IMR-90 (cell line): ENCODE results near the gene AAR2. TPM values are rescaled to one million over a fixed set of nuclear protein-coding genes. Genes with fewer than 3 reads are reported as not detected.

Experiments
- ATAC-seq: fragments of 200-7000 bp; cut with Tn5 transposase; 2 replicates; pipeline ENCODE4 v1.9.1; 2020; ENCODE audit warnings: low read depth, mild to moderate bottlenecking, moderate library complexity
- BruUV-seq: library from RNA; stranded (reverse); fragments of 400-500 nt; replicated peaks from 2 replicates; lab custom pipeline; 2021; lab: Mats Ljungman, UMichigan
- CTCF ChIA-PET: fragments of 300-600 bp; formaldehyde crosslinking; extraction: SDS; loops from one replicate; lab custom pipeline; 2021; ENCODE audit warnings: antibody characterized with exemption; lab: Yijun Ruan, JAX
- POLR2A ChIA-PET: fragments of 300-600 bp; sonication (Branson Sonifier 250); formaldehyde crosslinking; loops from one replicate; lab custom pipeline; 2022; ENCODE audit warnings: antibody characterized with exemption; ENCODE audit not compliant: unreplicated experiment; lab: Charles Lee
- DNase-seq: peaks from one replicate; pipeline ENCODE4 v3.0.0; 2013
- H2AFZ ChIP-seq: replicated peaks from 2 replicates; pipeline ENCODE3; 2013; ENCODE audit warnings: low read length, mild to moderate bottlenecking; ENCODE audit not compliant: poor library complexity
- H2AK5ac ChIP-seq: 2 replicates; pipeline ENCODE4 v1.6.1; 2013; ENCODE audit warnings: low read depth, low read length, inconsistent platforms
- H2AK9ac ChIP-seq: replicated peaks from 2 replicates; pipeline ENCODE3; 2013; ENCODE audit warnings: mild to moderate bottlenecking, low read depth, low read length, moderate library complexity; ENCODE audit not compliant: poor library complexity
- H2BK120ac ChIP-seq: 2 replicates; pipeline ENCODE4 v1.6.1; 2013; ENCODE audit warnings: low read depth, low read length, inconsistent platforms
- H2BK15ac ChIP-seq: 3 replicates; pipeline ENCODE4 v1.6.1; 2013; ENCODE audit warnings: low read depth, low read length, inconsistent platforms
- H2BK20ac ChIP-seq: 2 replicates; pipeline ENCODE4 v1.6.1; 2013; ENCODE audit warnings: low read depth, mild to moderate bottlenecking, inconsistent platforms, low read length, moderate library complexity
- H2BK5ac ChIP-seq: 2 replicates; pipeline ENCODE4 v1.6.1; 2013; ENCODE audit warnings: mild to moderate bottlenecking, low read depth, low read length, inconsistent platforms; ENCODE audit not compliant: poor library complexity, severe bottlenecking
- H3K14ac ChIP-seq: replicated peaks from 2 replicates; pipeline ENCODE4 v1.6.1; 2013; ENCODE audit warnings: low read depth, low read length, inconsistent platforms
- H3K18ac ChIP-seq: 2 replicates; pipeline ENCODE4 v1.6.1; 2013; ENCODE audit warnings: low read depth, low read length, control low read depth
- H3K23ac ChIP-seq: 2 replicates; pipeline ENCODE4 v1.6.1; 2013; ENCODE audit warnings: low read depth, low read length, inconsistent platforms
- H3K27ac ChIP-seq: 2 replicates; pipeline ENCODE4 v1.5.1; 2013; ENCODE audit warnings: mild to moderate bottlenecking, control low read depth, low read length; ENCODE audit not compliant: insufficient read depth
- H3K27me3 ChIP-seq: 2 replicates; pipeline ENCODE4 v1.6.1; 2013; ENCODE audit warnings: low read length; ENCODE audit not compliant: control insufficient read depth, insufficient read depth
- H3K36me3 ChIP-seq: 2 replicates; pipeline ENCODE4 v1.6.1; 2013; ENCODE audit warnings: low read length, mixed read lengths; ENCODE audit not compliant: control insufficient read depth, insufficient read depth
- H3K4ac ChIP-seq: 2 replicates; pipeline ENCODE4 v1.6.1; 2013; ENCODE audit warnings: low read depth, low read length, inconsistent platforms
- H3K4me1 ChIP-seq: 2 replicates; pipeline ENCODE4 v1.6.1; 2013; ENCODE audit warnings: low read length, mixed read lengths; ENCODE audit not compliant: control insufficient read depth, insufficient read depth
- H3K4me2 ChIP-seq: 2 replicates; pipeline ENCODE4 v1.6.1; 2013; ENCODE audit warnings: low read depth, mild to moderate bottlenecking, control low read depth, low read length, moderate library complexity
- H3K4me3 ChIP-seq: 2 replicates; pipeline ENCODE4 v1.5.1; 2013; ENCODE audit warnings: low read depth, mild to moderate bottlenecking, control low read depth, low read length, moderate library complexity; ENCODE audit not compliant: insufficient read depth
- H3K56ac ChIP-seq: 2 replicates; pipeline ENCODE4 v1.6.1; 2013; ENCODE audit warnings: low read length, inconsistent platforms; ENCODE audit not compliant: insufficient read depth; ENCODE audit errors: extremely low read depth
- H3K79me1 ChIP-seq, 2 experiments: 2 replicates each; pipeline ENCODE4 v1.6.1; 2013; ENCODE audit warnings: low read length in 2 of 2, inconsistent platforms in 1 of 2, low read depth in 1 of 2
- H3K9ac ChIP-seq: 2 replicates; pipeline ENCODE4 v1.6.1; 2013; ENCODE audit warnings: low read depth, low read length, control low read depth
- H3K9me1 ChIP-seq: 2 replicates; pipeline ENCODE4 v1.6.1; 2013; ENCODE audit warnings: low read length, inconsistent platforms; ENCODE audit not compliant: insufficient read depth
- H3K9me3 ChIP-seq: 2 replicates; pipeline ENCODE4 v1.6.1; 2013; ENCODE audit warnings: low read length; ENCODE audit not compliant: control insufficient read depth, insufficient read depth
- H4K20me1 ChIP-seq: 2 replicates; pipeline ENCODE4 v1.6.1; 2013; ENCODE audit warnings: low read length, inconsistent platforms; ENCODE audit not compliant: insufficient read depth
- H4K5ac ChIP-seq: 2 replicates; pipeline ENCODE4 v1.6.1; 2013; ENCODE audit warnings: mild to moderate bottlenecking, low read depth, low read length, control low read depth
- H4K8ac ChIP-seq, 2 experiments: 2 replicates each; pipeline ENCODE4 v1.6.1; 2013; ENCODE audit warnings: low read depth in 2 of 2, low read length in 2 of 2, control low read depth in 1 of 2, inconsistent platforms in 1 of 2
- H4K91ac ChIP-seq: 2 replicates; pipeline ENCODE4 v1.6.1; 2013; ENCODE audit warnings: low read depth, low read length, inconsistent platforms; ENCODE audit not compliant: insufficient read depth
- CHD1 ChIP-seq: IDR thresholded peaks from 2 replicates; pipeline ENCODE4 v1.6.1; 2012; ENCODE audit warnings: low read depth, low read length, improper control_type of control experiment
- MAFK ChIP-seq: IDR thresholded peaks from 2 replicates; pipeline ENCODE4 v1.6.1; 2012; ENCODE audit warnings: low read depth, low read length, improper control_type of control experiment
- NFE2L2 ChIP-seq: fragments of 150-350 bp; IDR thresholded peaks from 2 replicates; pipeline ENCODE4 v1.6.1; 2016; ENCODE audit warnings: low read depth, mild to moderate bottlenecking, low read length
- RCOR1 ChIP-seq: IDR thresholded peaks from 2 replicates; pipeline ENCODE4 v1.6.1; 2012; ENCODE audit warnings: mild to moderate bottlenecking, low read length, improper control_type of control experiment; ENCODE audit not compliant: insufficient replicate concordance
- WGBS, 2 experiments: methylation state at CpG; one replicate each; pipeline versions ENCODE4 v1.1.5 to v1.1.7; 2013; ENCODE audit warnings: missing lambda C conversion rate in 2 of 2; ENCODE audit not compliant: insufficient read length in 1 of 2; ENCODE audit errors: extremely low coverage in 2 of 2; 5-methylcytosine and 5-hydroxymethylcytosine counted together
- dilution Hi-C: fragments of 300-500 bp; cut with HindIII; formaldehyde crosslinking; loops from one replicate; pipeline ENCODE4 v1.14.3; 2018; ENCODE audit warnings: low sequenced_read_pairs; ENCODE audit not compliant: unreplicated experiment
- in situ Hi-C: fragments of 300-500 bp; cut with MboI; formaldehyde crosslinking; loops from 3 replicates; pipeline ENCODE4 v1.14.3; 2019; ENCODE audit warnings: low sequenced_read_pairs, inconsistent platforms, mixed read lengths
- intact Hi-C: fragments of 100-400 bp; cut with micrococcal nuclease; formaldehyde crosslinking; loops from 2 replicates; pipeline ENCODE4 v1.10.0; 2022
- polyA plus RNA-seq, 3 experiments: library from polyadenylated mRNA; depleted of rRNA; stranded (reverse); fragments of >200 nt; gene quantifications; 2 replicates each; pipeline ENCODE4 v1.2.3, GENCODE V29; 2012; ENCODE audit warnings: low replicate concordance in 1 of 3
- total RNA-seq: library from RNA; depleted of rRNA; stranded (reverse); fragments of >200 nt; gene quantifications from 2 replicates; pipeline ENCODE4 v1.2.3, GENCODE V29; 2012

AAR2 gene
- total and polyA plus RNA-seq, 2 of the 4 experiments (the other 2 are of a cell fraction): 28.2 to 35.8 TPM

- no peak overlapping the region for H4K8ac ChIP-seq
- ATAC-seq (no peak), DNase-seq (no peak)
- peaks cover 25% of the 10 kb centered on the region for H3K27me3 ChIP-seq
- H3K9me3 ChIP-seq: no peaks in the 10 kb centered on the region; the same call in 1 of the 2 replicates
- no peaks in the 10 kb centered on the region for H3K9me1 ChIP-seq
- BruUV-seq: no TSS peak
- in situ Hi-C loops: no loop called here
- H4K5ac ChIP-seq: no peak overlapping the region
- dilution Hi-C loops: no loop called here
- H2BK120ac ChIP-seq: no peak overlapping the region
- no peak overlapping the region for H3K27ac ChIP-seq
- no peaks in the 10 kb centered on the region for H3K79me1 ChIP-seq
- no peak overlapping the region for H3K4me3 ChIP-seq
- 53% methylated on average over 6 of the region's 11 CpGs; no CpG with 5 or more reads in 1 of the 2 experiments for WGBS, 2 experiments
- H2AK5ac ChIP-seq: no peak overlapping the region
- intact Hi-C loops: no loop called here
- no peaks in the 10 kb centered on the region for H3K4me1 ChIP-seq
- no peak overlapping the region for H3K14ac ChIP-seq
- ChIA-PET POLR2A (no interaction called here), CTCF (no interaction called here)
- H3K9ac ChIP-seq: no peak overlapping the region
- H2AK9ac ChIP-seq: no peak overlapping the region
- no peak overlapping the region for H3K23ac ChIP-seq
- H2BK5ac ChIP-seq: no peak overlapping the region
- H4K20me1 ChIP-seq: no peaks in the 10 kb centered on the region
- no peak overlapping the region for H3K4me2 ChIP-seq
- H3K18ac ChIP-seq: no peak overlapping the region
- no peak overlapping the region for H3K4ac ChIP-seq
- no peak overlapping the region for H2BK15ac ChIP-seq
- no peak for TF ChIP-seq MAFK
- TF ChIP-seq NFE2L2: no peak
- TF ChIP-seq RCOR1: no peak
- TF ChIP-seq CHD1: no peak
- H2BK20ac ChIP-seq: no peak overlapping the region
- no peak overlapping the region for H3K56ac ChIP-seq
- no peak overlapping the region for H4K91ac ChIP-seq
- H3K36me3 ChIP-seq: no peaks in the 10 kb centered on the region
- H2AFZ ChIP-seq: no peak overlapping the region
Measured at GRCh38 chr20:36285746-36286447, 49.6 kb downstream of the AAR2 start.
